HL-60/S4 treated with phorbol 12-myristate 13-acetate at 8.2 ng/mL for 4 days and 3 days (cell line): ENCODE data around the gene TLCD3B.

Experiments
- in situ Hi-C: fragments of 300-500 bp; cut with MboI; formaldehyde crosslinking; loops from 2 replicates; pipeline ENCODE4 v1.15.0; 2022; ENCODE audit warnings: low sequenced_read_pairs

The TLCD3B gene, protein sequence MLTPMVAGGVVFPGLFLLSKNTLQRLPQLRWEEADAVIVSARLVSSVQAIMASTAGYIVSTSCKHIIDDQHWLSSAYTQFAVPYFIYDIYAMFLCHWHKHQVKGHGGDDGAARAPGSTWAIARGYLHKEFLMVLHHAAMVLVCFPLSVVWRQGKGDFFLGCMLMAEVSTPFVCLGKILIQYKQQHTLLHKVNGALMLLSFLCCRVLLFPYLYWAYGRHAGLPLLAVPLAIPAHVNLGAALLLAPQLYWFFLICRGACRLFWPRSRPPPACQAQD

DNA sequence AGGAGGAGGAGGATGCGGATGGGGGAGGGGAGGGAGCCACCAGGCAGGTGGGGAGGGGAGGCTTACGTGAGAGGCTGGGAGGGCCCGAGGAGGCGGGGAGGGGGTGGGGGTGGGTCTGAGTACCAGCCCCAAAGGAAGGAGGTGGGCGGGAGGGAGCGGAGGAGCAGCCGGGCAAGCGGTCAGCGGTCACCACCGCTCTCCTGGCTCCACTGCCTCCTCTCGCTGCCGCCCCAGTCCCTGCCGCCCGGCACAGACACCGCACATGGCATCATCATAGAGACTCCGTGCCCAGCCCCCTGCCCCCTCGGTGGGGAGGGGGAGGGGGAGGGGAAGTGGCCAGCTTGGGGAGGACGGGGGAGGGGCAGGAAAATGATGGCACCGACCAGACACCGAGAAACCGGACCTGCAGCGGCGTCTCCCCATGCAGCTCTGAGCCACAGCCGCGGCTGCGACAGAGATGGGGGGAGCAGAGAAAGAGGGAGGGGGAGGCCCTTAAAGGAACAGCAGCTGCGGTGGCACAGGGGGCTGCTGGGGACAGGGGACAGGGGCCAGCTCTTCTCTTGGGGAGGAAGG is at the start of gene TLCD3B:
Gene TLCD3B, minus strand, starts transcription at position 431 of the 573 bp plus-strand sequence. CDS start 744 bp downstream, outside the sequence.
- in situ Hi-C loops: loop anchor here (25.0 kb wide), 1 partner anchor 344 kb away; the partner anchor contains the start of gene QPRT

DNA sequence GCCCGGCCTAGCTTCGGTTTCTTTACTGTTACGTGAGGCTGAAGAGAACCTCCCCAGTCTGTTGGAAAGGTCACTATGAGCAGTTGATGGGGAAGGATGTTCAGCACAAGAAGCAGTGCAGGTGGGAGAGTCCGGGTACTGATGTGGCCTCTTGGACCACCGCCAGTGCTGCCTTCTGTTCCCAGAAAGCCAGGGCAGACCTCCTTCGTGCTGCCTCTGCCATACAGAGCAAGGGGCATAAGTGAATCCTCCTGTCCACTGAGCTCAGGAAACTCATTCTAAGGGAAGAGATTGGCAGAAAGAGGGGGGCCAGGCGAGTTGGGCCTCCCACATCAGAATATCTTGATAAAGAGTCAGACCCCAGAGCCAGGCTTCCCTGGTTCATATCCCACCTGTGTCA is 48.4 kb upstream of the TLCD3B start:
- in situ Hi-C loops: no loop called here

GRCh38 chr16:30078744-30079143 is 47.7 kb upstream of the TLCD3B start:
- in situ Hi-C loops: no loop called here

- in situ Hi-C loops: no loop called here
Measured at GRCh38 chr16:30077656-30078055, 46.6 kb upstream of the TLCD3B start.

DNA sequence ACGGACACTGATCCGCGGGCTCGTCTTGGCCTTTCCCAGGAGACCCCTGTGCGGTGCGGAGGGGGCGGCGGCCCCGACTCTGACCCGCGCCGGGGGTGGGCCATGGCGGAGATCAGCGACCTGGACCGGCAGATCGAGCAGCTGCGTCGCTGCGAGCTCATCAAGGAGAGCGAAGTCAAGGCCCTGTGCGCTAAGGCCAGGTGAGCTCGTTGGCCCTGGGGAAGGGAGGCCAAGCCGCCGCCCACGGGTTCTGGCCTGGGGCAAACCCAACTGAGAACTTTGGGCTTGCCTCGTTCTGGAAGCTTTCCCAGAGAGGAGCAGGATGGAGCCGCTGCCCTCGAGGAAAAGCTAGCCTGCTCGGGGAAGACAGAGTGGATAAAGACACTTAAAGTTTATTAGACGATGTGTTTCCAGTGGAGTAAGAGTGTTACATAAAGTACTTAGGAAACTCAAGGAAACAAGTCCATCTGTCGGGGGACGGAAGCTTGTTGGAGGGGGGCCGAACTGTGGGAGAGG is 45.3 kb upstream of the TLCD3B start:
- in situ Hi-C loops: no loop called here

DNA sequence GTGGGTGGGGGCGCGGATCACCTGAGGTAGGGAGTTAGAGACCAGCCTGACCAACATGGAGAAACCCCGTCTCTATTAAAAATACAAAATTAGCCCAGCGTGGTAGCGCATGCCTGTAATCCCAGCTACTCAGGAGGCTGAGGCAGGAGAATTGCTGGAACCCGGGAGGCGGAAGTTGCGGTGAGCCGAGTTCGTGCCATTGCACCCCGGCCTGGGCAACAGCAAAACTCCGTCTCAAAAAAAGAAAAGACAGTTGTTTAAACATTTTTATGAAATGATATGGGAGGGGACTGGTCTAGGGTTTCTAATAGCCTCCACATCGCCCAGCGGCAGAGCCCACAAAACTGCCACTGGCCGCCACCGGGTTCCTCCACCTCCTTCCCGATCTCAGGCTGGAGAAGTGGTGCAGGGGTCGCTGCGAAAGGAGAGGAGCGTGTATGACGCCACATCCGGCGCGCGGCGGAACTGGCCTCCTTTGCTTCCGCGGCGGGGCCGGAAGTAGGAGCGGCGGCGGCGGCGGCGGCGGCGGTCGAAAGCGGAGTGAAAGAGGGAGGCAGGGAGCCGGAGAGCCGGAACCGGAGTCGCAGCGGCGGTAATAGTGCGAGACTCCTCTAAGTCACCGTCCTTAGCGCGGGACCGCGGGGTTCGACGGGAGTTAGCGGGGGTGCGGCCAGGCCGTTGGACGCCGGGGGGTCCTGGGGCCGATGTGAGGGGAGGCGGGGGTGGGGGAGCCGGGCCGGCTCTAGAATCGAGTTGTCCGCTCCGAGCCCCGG is 44.6 kb upstream of the TLCD3B start, which contains the start of gene PPP4C:
Gene PPP4C, plus strand, starts transcription at position 492 of the 773 bp plus-strand sequence. CDS start 384 bp downstream, outside the sequence.
- in situ Hi-C loops: no loop called here

GRCh38 chr16:30070490-30070889 is 39.4 kb upstream of the TLCD3B start:
- in situ Hi-C loops: no loop called here

GRCh38 chr16:30069611-30070462 is 38.8 kb upstream of the TLCD3B start:
- in situ Hi-C loops: no loop called here

- in situ Hi-C loops: no loop called here
Measured at GRCh38 chr16:30068750-30069610, 37.9 kb upstream of the TLCD3B start.

DNA sequence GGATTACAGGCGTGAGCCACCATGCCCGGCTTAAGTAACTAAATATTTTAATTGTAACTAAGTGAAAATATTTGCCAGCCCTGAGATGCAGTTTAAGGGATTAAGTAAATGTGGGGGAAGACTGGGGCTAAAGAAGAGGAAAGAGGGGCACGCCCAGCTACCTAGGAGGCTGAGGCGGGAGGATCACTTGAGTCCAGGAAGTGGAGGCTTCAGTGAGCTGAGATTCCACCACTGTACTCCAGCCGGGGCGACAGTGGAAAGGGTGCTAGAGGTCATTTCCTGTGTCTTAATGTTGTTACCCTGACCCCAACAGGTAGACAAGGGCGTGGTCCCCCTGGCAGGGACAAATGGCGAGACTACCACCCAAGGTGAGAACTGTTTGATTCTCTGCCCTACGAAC is 37.3 kb upstream of the TLCD3B start:
- in situ Hi-C loops: no loop called here

- in situ Hi-C loops: no loop called here
Measured at GRCh38 chr16:30067584-30067916, 36.5 kb upstream of the TLCD3B start.

GRCh38 chr16:30066761-30067583 is 35.9 kb upstream of the TLCD3B start:
- in situ Hi-C loops: no loop called here

- in situ Hi-C loops: no loop called here
Measured at GRCh38 chr16:30065943-30066760, 35.1 kb upstream of the TLCD3B start.

GRCh38 chr16:30065102-30065942 is 34.3 kb upstream of the TLCD3B start, which contains the start of gene ALDOA:
Gene ALDOA (plus strand): TSS chr16:30065760. CDS start chr16:30066898, 1,138 bp downstream.
- in situ Hi-C loops: no loop called here

GRCh38 chr16:30064729-30065101 is 33.6 kb upstream of the TLCD3B start:
- in situ Hi-C loops: no loop called here

GRCh38 chr16:30063893-30064728 is 33.0 kb upstream of the TLCD3B start:
- in situ Hi-C loops: no loop called here
